A673 (cell line): Measurements from ENCODE around the gene GSE1. TPM values are rescaled to one million over a fixed set of nuclear protein-coding genes. Genes with fewer than 3 reads are reported as not detected.
A peak's percentile ranks its signal among the peaks of the same experiment; 100 is the strongest.

Experiments
- BruUV-seq: library from RNA; stranded (reverse); fragments of 400-500 nt; replicated peaks from 2 replicates; lab custom pipeline; 2021; lab: Mats Ljungman, UMichigan
- CTCF ChIA-PET: fragments of 300-600 bp; sonication (Branson Sonifier 250); formaldehyde crosslinking; loops from one replicate; lab custom pipeline; 2022; ENCODE audit warnings: antibody characterized with exemption; lab: Charles Lee
- POLR2A ChIA-PET: fragments of 300-600 bp; sonication (Branson Sonifier 250); formaldehyde crosslinking; loops from one replicate; lab custom pipeline; 2022; ENCODE audit warnings: antibody characterized with exemption; ENCODE audit not compliant: low non-redundant PET; lab: Charles Lee
- DNase-seq: peaks from one replicate; pipeline ENCODE4 v3.0.0-alpha.2; 2015; ENCODE audit warnings: low spot score
- H3K27ac ChIP-seq: fragments of 200-600 bp; sonication (generic); 2 replicates; pipeline ENCODE4 v1.5.1; 2016; ENCODE audit warnings: mixed run types, low read depth, mild to moderate bottlenecking, mixed read lengths, antibody characterized with exemption, low read length; ENCODE audit not compliant: poor library complexity, severe bottlenecking
- H3K27me3 ChIP-seq: fragments of 200-600 bp; sonication (generic); replicated peaks from 2 replicates; pipeline ENCODE4 v1.6.1; 2017; ENCODE audit warnings: mixed run types, low read depth, mild to moderate bottlenecking, mixed read lengths, antibody characterized with exemption, low read length; ENCODE audit not compliant: insufficient read depth, poor library complexity
- H3K36me3 ChIP-seq: fragments of 200-600 bp; sonication (generic); 2 replicates; pipeline ENCODE4 v1.6.1; 2016; ENCODE audit warnings: mixed run types, mild to moderate bottlenecking, mixed read lengths, antibody characterized with exemption, low read length; ENCODE audit not compliant: insufficient read depth, poor library complexity, severe bottlenecking
- H3K4me1 ChIP-seq: fragments of 200-600 bp; sonication (generic); 2 replicates; pipeline ENCODE4 v1.6.1; 2017; ENCODE audit warnings: mixed run types, mild to moderate bottlenecking, mixed read lengths, antibody characterized with exemption, low read length; ENCODE audit not compliant: insufficient read depth, poor library complexity, severe bottlenecking
- H3K4me3 ChIP-seq: fragments of 200-600 bp; sonication (generic); 2 replicates; pipeline ENCODE4 v1.5.1; 2016; ENCODE audit warnings: low read depth, mixed run types, mild to moderate bottlenecking, mixed read lengths, low read length; ENCODE audit not compliant: poor library complexity, severe bottlenecking
- H3K9me3 ChIP-seq: fragments of 200-600 bp; sonication (generic); 2 replicates; pipeline ENCODE4 v1.6.1; 2016; ENCODE audit warnings: mixed run types, low read depth, mild to moderate bottlenecking, mixed read lengths, antibody characterized with exemption, low read length; ENCODE audit not compliant: poor library complexity, severe bottlenecking
- CTCF ChIP-seq: fragments of 300-800, 200-600 bp; sonication (generic); conservative IDR thresholded peaks from 2 replicates; pipeline ENCODE4 v1.5.1; 2017; ENCODE audit warnings: low read depth, mild to moderate bottlenecking, antibody characterized with exemption, low read length, moderate library complexity, mixed read lengths
- EZH2 ChIP-seq: fragments of 200-600 bp; sonication (generic); IDR thresholded peaks from 2 replicates; pipeline ENCODE4 v1.6.1; 2017; ENCODE audit warnings: borderline replicate concordance, low read depth, mild to moderate bottlenecking, mixed read lengths, antibody characterized with exemption, low read length; ENCODE audit not compliant: poor library complexity, severe bottlenecking
- intact Hi-C: fragments of 100-400 bp; cut with micrococcal nuclease; formaldehyde crosslinking; loops from one replicate; pipeline ENCODE4 v1.10.0; 2022; ENCODE audit not compliant: unreplicated experiment
- total RNA-seq: library from RNA; stranded (reverse); gene quantifications from 2 replicates; pipeline ENCODE4 v1.2.3, GENCODE V29; 2021

Gene GSE1
- total RNA-seq, 1 experiment from 2014 or later, result 64.2 TPM

GRCh38 chr16:85607321-85607765 lies 5.8 kb upstream of the GSE1 start:
- Histone ChIP-seq H3K36me3 (no peaks in the 10 kb centered on the region), H3K27me3 (no peaks in the 10 kb centered on the region), H3K4me1 (peaks cover 50% of the 10 kb centered on the region), H3K4me3 (peak overlapping the region; percentile 14), H3K9me3 (no peaks in the 10 kb centered on the region), H3K27ac (peak overlapping the region; percentile 73)
- CTCF ChIA-PET, result interaction anchor here (1.2 kb wide), 1 partner anchor 9 kb away, joined by 5 read pairs; no protein-coding TSS in a partner anchor
- BruUV-seq, result no TSS peak
- TF ChIP-seq EZH2, result no peak
- POLR2A ChIA-PET, result no interaction called here
- DNase-seq, result peak; percentile 85
- intact Hi-C loops, result no loop called here

DNA sequence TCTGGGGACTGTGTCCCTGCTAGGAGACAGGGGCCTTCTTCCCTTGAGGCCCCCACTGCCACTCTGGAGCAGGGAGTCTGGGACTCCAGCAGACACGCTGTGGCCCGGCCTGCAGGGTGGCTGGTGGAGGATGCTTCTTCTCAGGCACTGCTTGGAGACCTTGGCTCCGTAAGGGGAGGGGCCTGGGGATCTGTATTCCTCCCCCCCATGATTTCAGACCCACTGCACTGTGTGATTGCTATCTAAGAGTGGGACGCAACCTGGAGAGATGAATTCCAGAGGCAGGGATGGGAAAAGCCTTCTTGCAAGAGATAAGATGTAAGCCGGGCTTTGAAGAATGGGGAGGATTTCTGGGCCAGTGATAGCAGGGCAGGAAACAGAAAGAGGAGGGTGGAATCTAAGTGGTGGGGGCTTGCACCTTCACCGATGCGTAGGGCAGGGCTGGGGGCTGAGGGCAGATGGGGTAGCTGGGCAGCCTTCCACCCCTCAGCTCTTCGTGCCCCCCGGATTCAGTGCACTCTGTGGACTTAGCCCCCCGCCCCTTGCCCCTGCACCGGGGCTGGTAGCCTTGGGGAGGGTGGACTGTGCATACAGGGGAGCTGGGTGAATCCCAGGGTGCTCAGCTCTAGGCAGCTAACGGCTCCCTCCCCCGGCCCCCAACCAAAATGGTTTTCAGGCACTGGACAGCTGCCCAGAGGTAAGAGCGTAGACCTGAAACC lies 5.2 kb upstream of the GSE1 start:
- no peak for DNase-seq
- CTCF ChIA-PET, result interaction anchor here (1.2 kb wide), 1 partner anchor 8 kb away, joined by 5 read pairs; no protein-coding TSS in a partner anchor
- BruUV-seq, result no TSS peak
- Histone ChIP-seq H3K4me1 (peaks cover 51% of the 10 kb centered on the region), H3K27me3 (no peaks in the 10 kb centered on the region), H3K27ac (peak overlapping the region; percentile 73), H3K9me3 (no peaks in the 10 kb centered on the region), H3K36me3 (no peaks in the 10 kb centered on the region), H3K4me3 (no peak overlapping the region)
- TF ChIP-seq CTCF (no peak), EZH2 (no peak)
- POLR2A ChIA-PET, result no interaction called here
- intact Hi-C loops, result no loop called here

- H3K27ac ChIP-seq, result no peak overlapping the region
Measured at GRCh38 chr16:85608515-85608885, 4.6 kb upstream of the GSE1 start.

More at GRCh38 chr16:85608515-85608885, 4.6 kb upstream of the GSE1 start:
- DNase-seq, result no peak
- Histone ChIP-seq H3K4me3 (no peak overlapping the region), H3K36me3 (no peaks in the 10 kb centered on the region), H3K27me3 (no peaks in the 10 kb centered on the region), H3K9me3 (no peaks in the 10 kb centered on the region), H3K4me1 (peaks cover 51% of the 10 kb centered on the region)
- ChIA-PET CTCF (no interaction called here), POLR2A (no interaction called here)
- BruUV-seq, result no TSS peak
- intact Hi-C loops, result no loop called here
- TF ChIP-seq CTCF, result no peak
- no peak for TF ChIP-seq EZH2
